Fibroblast of pulmonary artery (primary cell): ENCODE measurements around the gene ZFR2.

Experiments
- DNase-seq: peaks from one replicate; pipeline ENCODE4 v3.0.0-alpha.2; 2010; ENCODE audit warnings: low read depth
- H3K4me3 ChIP-seq: replicated peaks from 2 replicates; pipeline ENCODE4 v1.5.1; 2011; ENCODE audit warnings: low read depth, mild to moderate bottlenecking, control low read depth, low read length, moderate library complexity
- CTCF ChIP-seq: IDR thresholded peaks from 2 replicates; pipeline ENCODE4 v1.5.1; 2011; ENCODE audit warnings: mild to moderate bottlenecking, control low read depth, low read length, inconsistent platforms; ENCODE audit errors: missing control alignments

Gene ZFR2

GRCh38 chr19:3783660-3784584, 84.9 kb downstream of the ZFR2 start:
- H3K4me3 ChIP-seq: no peak overlapping the region
- no peak for TF ChIP-seq CTCF
- no peak for DNase-seq

- no peak for DNase-seq
- TF ChIP-seq CTCF: no peak
- H3K4me3 ChIP-seq: no peak overlapping the region
Measured at GRCh38 chr19:3782903-3783302, 85.9 kb downstream of the ZFR2 start.

GRCh38 chr19:3782330-3782729, 86.5 kb downstream of the ZFR2 start:
- no peak for TF ChIP-seq CTCF
- no peak overlapping the region for H3K4me3 ChIP-seq
- no peak for DNase-seq

- TF ChIP-seq CTCF: no peak
- no peak overlapping the region for H3K4me3 ChIP-seq
- DNase-seq: no peak
Measured at GRCh38 chr19:3781603-3782002, 87.2 kb downstream of the ZFR2 start.

GRCh38 chr19:3780786-3781304, 88.0 kb downstream of the ZFR2 start:
- H3K4me3 ChIP-seq: no peak overlapping the region
- DNase-seq: no peak
- no peak for TF ChIP-seq CTCF

- no peak for TF ChIP-seq CTCF
- H3K4me3 ChIP-seq: no peak overlapping the region
- no peak for DNase-seq
Measured at GRCh38 chr19:3778899-3779723, 89.7 kb downstream of the ZFR2 start.
